HepG2 (cell line): Measurements from ENCODE around the gene ESPNL. TPM values are rescaled to one million over a fixed set of nuclear protein-coding genes. Genes with fewer than 3 reads are reported as not detected.

ENCODE experiments used
- BORCS8-MEF2B ChIP-seq: sonication (generic); formaldehyde crosslinking; IDR thresholded peaks from 2 replicates; pipeline ENCODE4 v1.8.0; 2022; ENCODE audit warnings: mild to moderate bottlenecking, missing genetic modification reagents
- GATAD1 ChIP-seq: IDR thresholded peaks from 2 replicates; pipeline ENCODE4 v1.6.1; 2016; ENCODE audit warnings: missing genetic modification reagents, missing compliant biosample characterization
- ISL2 ChIP-seq: sonication (generic); formaldehyde crosslinking; IDR thresholded peaks from 2 replicates; pipeline ENCODE4 v1.5.0; 2020; ENCODE audit warnings: missing genetic modification reagents
- JARID2 ChIP-seq: sonication (generic); formaldehyde crosslinking; IDR thresholded peaks from 2 replicates; pipeline ENCODE4 v1.8.1; 2023; ENCODE audit warnings: missing genetic modification reagents, inconsistent platforms; ENCODE audit not compliant: insufficient replicate concordance
- MEIS1 ChIP-seq: sonication (generic); formaldehyde crosslinking; IDR thresholded peaks from 2 replicates; pipeline ENCODE4 v1.9.0; 2021; ENCODE audit warnings: mild to moderate bottlenecking, missing genetic modification reagents, moderate library complexity, borderline replicate concordance
- SALL1 ChIP-seq: sonication (generic); formaldehyde crosslinking; IDR thresholded peaks from 2 replicates; pipeline ENCODE4 v1.8.0; 2022; ENCODE audit warnings: mild to moderate bottlenecking, missing genetic modification reagents
- SKI ChIP-seq: fragments of 450-650 bp; IDR thresholded peaks from one replicate; pipeline ENCODE4 v1.6.1; 2018; ENCODE audit warnings: mild to moderate bottlenecking; ENCODE audit not compliant: partially characterized antibody
- SP5 ChIP-seq: IDR thresholded peaks from 2 replicates; pipeline ENCODE4 v1.6.1; 2016; ENCODE audit warnings: low read depth, borderline replicate concordance
- SYNCRIP ChIP-seq: fragments of 200-400 bp; formaldehyde crosslinking; IDR thresholded peaks from 2 replicates; pipeline ENCODE4 v1.6.1; 2018; ENCODE audit warnings: mild to moderate bottlenecking, low read depth, low read length; ENCODE audit not compliant: insufficient read depth
- ZBTB42 ChIP-seq: sonication (generic); formaldehyde crosslinking; IDR thresholded peaks from 2 replicates; pipeline ENCODE4 v1.5.0; 2020; ENCODE audit warnings: mild to moderate bottlenecking, missing genetic modification reagents
- ZBTB44 ChIP-seq: sonication (generic); formaldehyde crosslinking; IDR thresholded peaks from 2 replicates; pipeline ENCODE4 v1.4.0; 2020; ENCODE audit warnings: missing genetic modification reagents
- ZBTB7B ChIP-seq: sonication (generic); formaldehyde crosslinking; IDR thresholded peaks from 2 replicates; pipeline ENCODE4 v1.4.0; 2020; ENCODE audit warnings: missing genetic modification reagents
- ZBTB8A ChIP-seq: sonication (generic); formaldehyde crosslinking; IDR thresholded peaks from 2 replicates; pipeline ENCODE4 v1.4.0; 2020; ENCODE audit warnings: mild to moderate bottlenecking, low read depth, missing genetic modification reagents, borderline replicate concordance
- ZFX ChIP-seq: sonication (generic); formaldehyde crosslinking; IDR thresholded peaks from 2 replicates; pipeline ENCODE4 v1.4.0; 2020; ENCODE audit warnings: mild to moderate bottlenecking, low read depth, missing genetic modification reagents, moderate library complexity
- ZMYM3 ChIP-seq: sonication (generic); formaldehyde crosslinking; IDR thresholded peaks from 2 replicates; pipeline ENCODE4 v1.5.1; 2020; ENCODE audit warnings: mild to moderate bottlenecking, missing genetic modification reagents
- ZNF562 ChIP-seq: sonication (generic); formaldehyde crosslinking; IDR thresholded peaks from 2 replicates; pipeline ENCODE4 v1.8.0; 2022; ENCODE audit warnings: missing genetic modification reagents, borderline replicate concordance
- ZNF576 ChIP-seq: sonication (generic); formaldehyde crosslinking; IDR thresholded peaks from 2 replicates; pipeline ENCODE4 v1.4.0; 2020; ENCODE audit warnings: mild to moderate bottlenecking, missing genetic modification reagents
- ZNF616 ChIP-seq: sonication (generic); formaldehyde crosslinking; IDR thresholded peaks from 2 replicates; pipeline ENCODE4 v1.5.0; 2020; ENCODE audit warnings: low read depth, mild to moderate bottlenecking, missing genetic modification reagents
- ZNF747 ChIP-seq: sonication (generic); formaldehyde crosslinking; IDR thresholded peaks from 2 replicates; pipeline ENCODE4 v1.8.1; 2023; ENCODE audit warnings: missing genetic modification reagents, mild to moderate bottlenecking, borderline replicate concordance
- ZNF772 ChIP-seq: sonication (generic); formaldehyde crosslinking; IDR thresholded peaks from 2 replicates; pipeline ENCODE4 v1.5.0; 2020; ENCODE audit warnings: mild to moderate bottlenecking, missing genetic modification reagents
- ZNF891 ChIP-seq: sonication (generic); formaldehyde crosslinking; IDR thresholded peaks from 2 replicates; pipeline ENCODE4 v1.5.0; 2020; ENCODE audit warnings: mild to moderate bottlenecking, missing genetic modification reagents
- ZZZ3 ChIP-seq: sonication (generic); formaldehyde crosslinking; IDR thresholded peaks from 2 replicates; pipeline ENCODE4 v1.4.0; 2020; ENCODE audit warnings: missing genetic modification reagents, mild to moderate bottlenecking, borderline replicate concordance
- polyA plus RNA-seq, 8 experiments: library from polyadenylated mRNA; depleted of rRNA in 3 of 8; stranded (reverse) in 7 of 8; unstranded in 1 of 8; fragments of >200 nt; fragmentation: Illumina TruSeq in 4 of 8; extraction: Trizol in 4 of 8; gene quantifications; 2 replicates each; pipeline versions ENCODE4 v1.2.1 to v1.2.3, GENCODE V29; 2011 to 2016; ENCODE audit warnings: low read depth in 4 of 8, missing spikeins in 1 of 8, mixed read lengths in 1 of 8; ENCODE audit not compliant: insufficient read depth in 1 of 8
- total RNA-seq, 5 experiments: library from RNA; depleted of rRNA; stranded (reverse); fragments of >200 nt; fragmentation: Illumina TruSeq; extraction: Trizol; gene quantifications; 2 replicates each; pipeline ENCODE4 v1.2.3, GENCODE V29; 2016; ENCODE audit warnings: low read depth in 1 of 5
- TF ChIP-seq, protein P1 (sequence below): IDR thresholded peaks from 2 replicates; pipeline ENCODE4 v1.6.1; 2016; ENCODE audit warnings: missing biosample characterization, missing genetic modification reagents, low read depth
- TF ChIP-seq, protein P2 (sequence below): sonication (generic); formaldehyde crosslinking; IDR thresholded peaks from 2 replicates; pipeline ENCODE4 v1.4.0; 2020; ENCODE audit warnings: mild to moderate bottlenecking, missing genetic modification reagents

Gene ESPNL
- total and polyA plus RNA-seq, 2 of the 13 experiments (the other 11 are each of a cell fraction or from before 2014, with no cell fraction given): 0.45 to 0.80 TPM

DNA sequence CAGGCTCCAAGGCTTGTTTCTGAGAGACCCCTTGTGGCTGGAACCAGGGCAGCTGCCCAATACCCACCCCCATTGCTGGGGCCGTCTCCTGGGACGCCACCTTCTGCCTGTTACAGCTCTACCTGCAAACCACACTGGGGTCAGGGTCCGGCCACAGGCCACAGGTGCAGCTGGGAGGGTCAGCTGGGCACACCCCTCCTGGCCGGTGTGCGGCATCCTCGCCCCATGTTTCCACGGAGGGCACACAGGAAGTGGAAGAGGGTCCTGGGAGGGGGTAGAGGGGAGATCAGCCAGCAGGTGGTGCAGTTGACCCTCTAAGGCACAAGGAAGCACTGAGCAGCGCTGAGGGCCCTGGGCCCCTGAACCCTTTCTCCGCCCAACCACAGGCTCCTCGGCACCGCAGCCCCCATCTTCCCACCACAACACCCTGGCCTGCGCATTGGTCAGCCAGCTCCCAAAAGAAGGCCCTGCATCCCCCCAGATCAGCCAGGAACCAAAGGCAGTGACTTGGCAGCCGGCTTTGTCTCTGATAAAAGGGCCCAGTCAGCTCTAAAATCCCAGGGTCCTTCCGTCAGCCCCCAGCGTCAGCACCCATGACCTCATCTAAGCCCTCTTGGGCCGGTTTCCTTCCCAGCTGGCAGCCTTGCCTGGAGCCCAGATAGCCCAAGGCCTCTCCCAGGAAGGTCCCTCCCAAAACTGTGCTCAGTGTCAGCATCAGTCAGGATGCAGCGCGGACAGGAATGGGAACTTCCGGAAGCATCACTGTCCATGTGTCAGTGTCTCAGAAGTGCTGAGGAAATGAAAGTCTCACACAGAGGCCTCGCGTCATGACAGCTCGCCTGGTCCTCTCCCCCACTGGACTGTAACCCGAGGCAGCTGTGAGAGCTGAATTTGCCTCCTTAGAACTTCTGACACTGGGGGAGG is 60.3 kb downstream of the ESPNL start (continued):
- TF ChIP-seq ZMYM3 (CRISPR knock-in tag) (no peak), ZNF891 (CRISPR knock-in tag) (no peak), ZBTB7B (CRISPR knock-in tag) (peak; percentile 86), ZBTB44 (no peak), SYNCRIP (no peak), ZZZ3 (CRISPR knock-in tag) (no peak), ZNF616 (CRISPR knock-in tag) (no peak), JARID2 (CRISPR knock-in tag) (no peak), SP5 (CRISPR knock-in tag) (no peak), ZNF576 (CRISPR knock-in tag) (no peak), SKI (no peak), ISL2 (CRISPR knock-in tag) (0 out of 2 replicates have a peak, but pooled peaks have one; percentile 25), ZNF772 (CRISPR knock-in tag) (0 out of 2 replicates have a peak, but pooled peaks have one; percentile 36), BORCS8-MEF2B (CRISPR knock-in tag) (peak; percentile 76; the same call in 1 of the 2 replicates), SALL1 (CRISPR knock-in tag) (peak; percentile 31; the same call in 1 of the 2 replicates), ZNF562 (CRISPR knock-in tag) (no peak), ZNF747 (CRISPR knock-in tag) (no peak), ZBTB8A (CRISPR knock-in tag) (no peak), MEIS1 (no peak), ZBTB42 (CRISPR knock-in tag) (no peak), ZFX (CRISPR knock-in tag) (peak; percentile 25; the same call in 1 of the 2 replicates), GATAD1 (CRISPR knock-in tag) (no peak)
- TF ChIP-seq, protein P1, sequence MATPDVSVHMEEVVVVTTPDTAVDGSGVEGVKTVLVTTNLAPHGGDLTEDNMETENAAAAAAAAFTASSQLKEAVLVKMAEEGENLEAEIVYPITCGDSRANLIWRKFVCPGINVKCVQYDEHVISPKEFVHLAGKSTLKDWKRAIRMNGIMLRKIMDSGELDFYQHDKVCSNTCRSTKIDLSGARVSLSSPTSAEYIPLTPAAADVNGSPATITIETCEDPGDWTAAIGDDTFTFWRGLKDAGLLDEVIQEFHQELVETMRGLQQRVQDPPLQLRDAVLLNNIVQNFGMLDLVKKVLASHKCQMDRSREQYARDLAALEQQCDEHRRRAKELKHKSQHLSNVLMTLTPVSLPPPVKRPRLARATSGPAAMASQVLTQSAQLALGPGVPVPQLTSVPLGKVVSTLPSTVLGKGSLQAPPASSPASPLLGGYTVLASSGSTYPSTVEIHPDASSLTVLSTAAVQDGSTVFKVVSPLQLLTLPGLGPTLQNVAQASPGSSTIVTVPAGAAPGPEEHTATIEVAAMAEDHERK (CRISPR knock-in tag): no peak
- TF ChIP-seq, protein P2, sequence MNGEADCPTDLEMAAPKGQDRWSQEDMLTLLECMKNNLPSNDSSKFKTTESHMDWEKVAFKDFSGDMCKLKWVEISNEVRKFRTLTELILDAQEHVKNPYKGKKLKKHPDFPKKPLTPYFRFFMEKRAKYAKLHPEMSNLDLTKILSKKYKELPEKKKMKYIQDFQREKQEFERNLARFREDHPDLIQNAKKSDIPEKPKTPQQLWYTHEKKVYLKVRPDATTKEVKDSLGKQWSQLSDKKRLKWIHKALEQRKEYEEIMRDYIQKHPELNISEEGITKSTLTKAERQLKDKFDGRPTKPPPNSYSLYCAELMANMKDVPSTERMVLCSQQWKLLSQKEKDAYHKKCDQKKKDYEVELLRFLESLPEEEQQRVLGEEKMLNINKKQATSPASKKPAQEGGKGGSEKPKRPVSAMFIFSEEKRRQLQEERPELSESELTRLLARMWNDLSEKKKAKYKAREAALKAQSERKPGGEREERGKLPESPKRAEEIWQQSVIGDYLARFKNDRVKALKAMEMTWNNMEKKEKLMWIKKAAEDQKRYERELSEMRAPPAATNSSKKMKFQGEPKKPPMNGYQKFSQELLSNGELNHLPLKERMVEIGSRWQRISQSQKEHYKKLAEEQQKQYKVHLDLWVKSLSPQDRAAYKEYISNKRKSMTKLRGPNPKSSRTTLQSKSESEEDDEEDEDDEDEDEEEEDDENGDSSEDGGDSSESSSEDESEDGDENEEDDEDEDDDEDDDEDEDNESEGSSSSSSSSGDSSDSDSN (CRISPR knock-in tag): peak; percentile 53; the same call in 1 of the 2 replicates
